ENCODE measurements around the gene KCNJ15.

KCNJ15 gene

DNA sequence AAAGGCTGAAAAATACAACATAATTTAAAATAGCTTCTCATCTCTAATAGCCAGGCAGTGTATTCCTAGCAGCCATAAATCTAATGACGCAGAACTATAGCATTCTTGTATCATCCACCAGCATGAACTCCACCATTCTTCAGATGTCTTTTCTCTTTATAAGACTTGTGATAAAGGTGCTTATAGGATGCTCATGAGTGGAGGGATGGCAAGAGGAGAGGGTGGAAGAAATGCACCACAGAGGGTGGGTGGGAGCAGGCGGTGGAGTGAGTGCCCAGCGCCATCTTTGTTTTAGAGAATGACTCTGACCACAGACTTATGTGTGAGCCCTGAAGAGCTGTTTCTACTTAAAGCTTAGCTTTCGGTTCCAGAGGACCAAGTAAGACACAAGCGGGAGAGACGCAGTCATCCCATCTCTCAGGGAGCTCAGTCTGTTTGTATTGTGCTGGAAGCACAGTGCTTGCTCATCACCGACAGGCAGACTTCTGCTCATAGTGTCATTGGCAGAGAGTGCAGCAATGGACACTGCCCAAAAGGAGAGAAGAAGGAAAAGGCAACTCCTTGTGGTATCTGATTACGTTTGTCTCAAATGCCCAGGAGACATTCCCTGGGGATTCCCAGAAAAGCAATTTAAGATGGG is 65.6 kb downstream of the KCNJ15 start:
- DNase-seq (ENCODE audit: insufficient read length, low spot score) (no peak), FAIRE-seq (no peak)

DNA sequence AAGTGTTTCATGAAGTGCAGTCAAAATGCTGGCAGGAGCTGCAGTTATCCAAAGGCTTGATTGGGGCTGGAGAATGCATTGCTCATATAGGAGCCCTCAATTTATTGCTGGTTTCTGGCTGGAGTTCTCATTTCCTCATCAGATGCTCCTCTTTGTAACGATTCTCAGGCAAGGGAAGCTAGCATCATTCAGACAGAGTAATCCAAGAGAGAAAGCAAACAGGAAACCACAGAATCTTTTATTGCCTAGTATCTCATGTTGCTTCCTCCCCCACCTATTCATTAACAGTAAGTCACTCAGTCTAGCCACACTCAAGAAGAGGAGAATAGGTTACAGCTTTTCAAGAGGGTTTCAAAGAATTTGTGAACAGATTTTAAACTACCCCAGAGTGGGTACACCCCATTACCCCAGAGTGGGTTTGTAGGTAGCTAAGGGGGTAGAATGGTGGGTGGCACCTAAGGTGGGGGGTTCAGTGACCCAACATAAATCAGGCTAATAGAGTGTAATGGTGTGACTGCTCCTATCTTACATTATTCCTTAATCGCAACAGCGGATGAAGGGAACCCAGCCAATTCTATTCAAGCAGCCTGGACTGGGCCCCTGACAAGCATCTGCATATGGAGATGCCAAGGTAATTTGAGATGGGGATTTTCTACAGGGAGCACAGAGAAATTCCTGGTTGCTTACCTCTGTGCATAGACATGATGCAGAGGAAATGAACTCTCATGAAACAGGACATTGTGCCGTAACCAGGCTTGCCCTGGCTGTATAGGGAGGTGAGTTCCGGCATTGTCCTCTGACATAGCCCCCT is 67.1 kb downstream of the KCNJ15 start:
- FAIRE-seq = no peak

DNA sequence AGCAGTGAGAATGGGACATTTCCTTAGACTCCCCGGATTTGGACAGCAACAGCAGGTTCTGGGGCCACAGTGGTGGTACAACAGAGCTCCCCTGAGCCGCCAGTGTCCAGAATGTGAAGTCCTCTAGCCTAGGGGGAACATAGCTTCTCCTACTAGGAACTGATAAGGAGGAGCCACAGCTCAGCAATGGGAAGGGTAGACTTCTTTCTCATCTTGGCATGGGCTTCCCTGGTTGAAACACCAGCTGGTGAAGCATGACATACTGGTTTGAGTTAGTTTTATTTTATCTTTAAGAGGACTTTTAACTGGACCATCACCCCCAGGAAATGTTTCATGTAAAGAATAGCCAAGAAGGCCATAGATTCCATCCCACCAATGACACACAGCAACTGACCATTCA is 68.4 kb downstream of the KCNJ15 start:
- FAIRE-seq (no peak), DNase-seq (ENCODE audit: insufficient read length, low spot score) (no peak)

More for the DNA sequence above, 67.1 kb downstream of the KCNJ15 start:
- peak; percentile 48 for DNase-seq (ENCODE audit: insufficient read length, low spot score)

DNA sequence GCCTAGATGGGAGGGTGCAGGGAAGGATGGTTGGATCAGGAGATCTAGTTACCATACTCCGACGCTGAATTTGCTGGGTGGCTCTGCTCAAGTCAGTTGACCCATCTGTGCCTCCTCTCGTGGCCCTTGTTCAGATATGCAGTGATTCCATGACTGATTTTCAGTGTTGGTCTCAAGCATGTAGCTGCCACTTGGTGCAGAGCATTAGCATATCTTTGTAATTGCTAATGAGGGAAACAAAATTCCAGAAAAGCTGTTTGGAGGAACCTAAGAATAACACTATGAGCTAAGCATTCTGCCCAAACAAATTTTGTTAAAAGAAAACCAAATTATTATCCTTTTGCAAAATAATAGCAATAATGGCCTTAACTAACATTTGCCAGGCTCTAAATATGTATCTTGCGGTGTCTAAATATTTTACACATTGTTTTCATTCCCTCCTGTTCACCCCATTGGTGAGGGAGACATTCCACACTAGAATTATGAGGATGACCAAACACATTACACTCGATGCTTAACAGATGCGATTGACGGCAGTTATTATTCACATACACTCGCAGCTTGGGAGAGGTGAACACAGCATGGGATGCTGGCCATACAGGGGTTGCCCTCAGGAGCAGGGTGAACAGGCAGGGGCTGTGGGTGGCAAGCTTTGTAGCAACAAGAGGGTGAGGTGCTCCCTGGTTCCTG is 69.1 kb downstream of the KCNJ15 start:
- FAIRE-seq (no peak), DNase-seq (ENCODE audit: insufficient read length, low spot score) (no peak)

DNA sequence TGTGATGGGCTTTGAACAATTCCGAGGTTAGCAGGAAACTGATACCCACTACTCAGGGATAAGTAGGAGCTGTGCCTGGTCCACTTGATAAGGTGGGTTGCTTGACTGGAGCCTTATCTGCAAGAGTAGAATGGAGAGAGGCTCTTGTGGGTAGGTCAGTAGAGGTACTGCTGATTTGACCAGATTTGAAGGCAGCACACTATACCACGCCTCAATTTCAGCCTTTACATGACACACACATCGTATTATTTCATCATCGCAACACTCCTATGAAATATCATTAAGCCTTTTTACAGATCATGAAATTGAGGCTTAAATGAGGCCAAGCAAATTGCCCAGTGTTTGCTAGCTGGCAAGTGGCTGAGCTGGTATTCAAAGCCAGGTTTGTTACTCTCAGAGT is 69.6 kb downstream of the KCNJ15 start:
- DNase-seq (ENCODE audit: insufficient read length, low spot score) (no peak), FAIRE-seq (no peak)

DNA sequence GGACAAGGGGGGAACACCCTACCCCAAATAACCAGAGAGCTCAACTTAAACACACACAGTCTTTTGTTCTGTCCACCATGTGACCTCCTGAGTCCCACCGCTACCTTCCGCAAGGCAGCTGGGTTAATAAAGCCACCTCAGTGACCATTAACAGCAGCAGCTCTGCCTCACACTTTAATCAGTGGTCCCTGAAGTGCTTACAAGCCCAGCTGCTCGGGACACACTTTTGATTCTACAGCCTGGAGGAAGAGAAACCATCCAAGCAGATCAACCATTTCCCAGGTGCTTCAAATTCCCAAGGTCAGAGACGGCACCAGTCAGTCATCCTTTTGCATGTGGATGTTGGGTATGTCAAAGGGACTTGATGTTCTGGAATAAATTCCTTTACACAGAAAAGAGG is 70.1 kb downstream of the KCNJ15 start:
- FAIRE-seq = no peak
- no peak for DNase-seq (ENCODE audit: insufficient read length, low spot score)

DNA sequence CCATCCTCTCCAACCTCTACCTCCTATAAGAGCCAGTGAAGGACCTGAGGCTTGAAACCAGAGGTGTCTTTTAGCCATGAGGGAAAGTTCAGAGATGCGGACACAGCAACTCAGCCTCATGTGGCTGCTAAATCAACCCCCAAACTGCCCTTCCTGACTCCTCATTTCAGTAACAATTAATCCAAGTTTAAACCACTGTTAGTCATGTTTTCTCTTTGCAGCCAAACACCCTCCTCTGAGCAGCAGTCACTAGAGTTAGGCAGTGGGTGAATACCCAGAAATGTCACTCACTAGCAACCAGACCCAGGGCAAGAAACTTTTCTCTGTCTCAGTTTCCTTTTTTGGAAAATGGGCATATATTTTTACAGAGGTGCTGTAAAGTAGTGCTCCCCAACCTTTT is 71.2 kb downstream of the KCNJ15 start:
- DNase-seq (ENCODE audit: insufficient read length, low spot score) = no peak
- FAIRE-seq = no peak

DNA sequence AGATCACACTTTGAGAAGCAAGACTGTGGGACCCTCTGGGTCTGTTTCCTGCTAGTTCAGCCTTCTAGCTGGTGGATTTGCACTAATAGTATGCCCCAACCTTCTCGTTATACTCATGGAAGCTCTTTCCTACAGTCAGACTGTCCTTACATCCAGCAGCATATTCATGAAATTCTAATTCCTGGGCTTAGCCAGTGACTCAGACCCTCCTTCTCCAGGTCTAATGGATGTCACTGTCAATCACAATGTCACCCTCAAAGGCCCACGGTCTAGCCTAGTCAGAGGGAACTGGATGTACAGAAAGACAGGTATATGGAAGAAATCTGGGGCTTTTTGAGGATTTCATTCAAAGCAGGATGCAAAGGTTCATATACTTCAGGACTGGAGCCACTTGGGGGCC is 72.4 kb downstream of the KCNJ15 start:
- FAIRE-seq (no peak), DNase-seq (ENCODE audit: insufficient read length, low spot score) (no peak)

DNA sequence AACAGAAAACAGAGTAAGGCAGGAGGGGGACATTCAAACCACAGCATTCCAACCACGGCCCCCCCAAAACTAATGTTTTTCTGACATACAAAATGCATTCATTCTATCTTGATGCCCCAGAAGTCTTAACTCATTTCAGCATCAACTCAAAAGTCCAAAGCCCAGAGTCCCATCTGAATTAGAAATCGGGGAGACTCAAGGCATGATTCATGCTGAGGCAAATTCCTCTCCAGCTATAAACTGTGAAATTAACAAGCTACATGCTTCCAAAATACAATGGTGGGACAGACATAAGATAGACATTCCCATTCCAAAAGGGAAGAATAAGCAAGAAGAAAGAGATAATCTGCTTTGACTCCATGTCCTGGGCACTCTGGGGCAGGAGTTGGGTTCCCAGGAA is 73.9 kb downstream of the KCNJ15 start:
- no peak for FAIRE-seq
- DNase-seq (ENCODE audit: insufficient read length, low spot score) = no peak

DNA sequence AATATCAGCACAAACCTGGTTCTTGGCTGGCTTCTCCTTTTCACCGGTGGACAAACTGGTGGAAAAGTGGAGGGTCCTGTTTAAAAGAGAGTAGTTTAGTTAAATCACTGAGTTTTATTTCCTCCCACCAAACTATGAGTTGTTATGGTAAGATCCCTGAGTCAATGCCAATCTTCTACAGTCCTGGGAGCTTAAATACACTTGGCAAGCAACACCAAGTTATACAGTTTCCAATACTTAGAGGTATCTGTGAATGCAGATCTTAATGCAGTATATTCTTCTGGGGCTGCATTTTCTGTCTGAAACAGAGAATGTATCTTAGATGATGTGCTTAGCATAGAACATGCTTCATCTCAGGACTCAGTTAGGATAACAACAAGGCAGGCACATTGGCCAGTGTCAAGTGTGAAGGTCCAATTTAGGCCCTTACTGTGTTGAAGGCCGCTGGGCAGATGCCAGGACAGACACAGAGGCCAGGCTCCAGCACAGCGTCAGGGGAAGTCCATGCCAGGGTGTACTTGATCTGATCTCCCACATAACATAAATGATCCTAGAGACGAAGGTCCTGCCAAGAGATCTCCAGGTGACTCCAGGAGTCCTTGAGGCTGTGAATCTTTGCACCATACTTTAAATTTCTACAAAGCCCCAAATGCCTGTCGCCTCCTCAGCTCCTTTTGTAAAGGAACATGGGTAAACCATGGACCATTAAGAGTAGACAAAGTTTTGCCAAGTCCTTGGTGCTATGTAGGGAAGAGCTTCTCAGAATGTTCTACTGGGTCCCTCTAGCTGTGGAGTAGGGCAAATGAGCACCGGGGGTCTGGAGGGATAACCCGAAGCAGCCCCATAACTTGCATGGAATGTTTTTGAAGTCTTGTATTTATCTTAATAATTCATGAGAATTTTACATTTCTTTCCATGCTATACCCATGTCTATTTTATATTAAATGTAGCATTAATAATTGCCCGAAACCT is 76.8 kb downstream of the KCNJ15 start:
- FAIRE-seq (no peak), DNase-seq (ENCODE audit: insufficient read length, low spot score) (peak; percentile 22)

DNA sequence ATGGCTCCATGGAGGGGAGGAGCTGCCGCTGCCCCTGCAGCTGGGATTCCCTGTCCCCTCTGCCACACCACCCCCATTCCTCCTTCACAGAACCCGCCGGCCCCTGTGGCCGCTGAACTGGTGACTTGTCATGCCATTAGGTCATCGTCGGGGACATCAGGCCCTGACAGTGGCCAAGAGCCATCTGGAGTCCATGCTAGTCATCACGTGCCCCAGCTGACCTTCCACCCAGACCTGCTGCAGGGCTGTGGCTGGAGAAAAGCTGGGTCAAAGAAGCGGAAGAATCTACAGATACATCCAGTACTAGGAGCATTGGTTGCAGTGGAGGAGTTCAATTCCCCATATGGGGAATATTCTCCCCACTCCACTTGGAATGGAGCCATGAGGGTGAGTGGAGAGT is 78.1 kb downstream of the KCNJ15 start:
- DNase-seq (ENCODE audit: insufficient read length, low spot score) = no peak
- no peak for FAIRE-seq

DNA sequence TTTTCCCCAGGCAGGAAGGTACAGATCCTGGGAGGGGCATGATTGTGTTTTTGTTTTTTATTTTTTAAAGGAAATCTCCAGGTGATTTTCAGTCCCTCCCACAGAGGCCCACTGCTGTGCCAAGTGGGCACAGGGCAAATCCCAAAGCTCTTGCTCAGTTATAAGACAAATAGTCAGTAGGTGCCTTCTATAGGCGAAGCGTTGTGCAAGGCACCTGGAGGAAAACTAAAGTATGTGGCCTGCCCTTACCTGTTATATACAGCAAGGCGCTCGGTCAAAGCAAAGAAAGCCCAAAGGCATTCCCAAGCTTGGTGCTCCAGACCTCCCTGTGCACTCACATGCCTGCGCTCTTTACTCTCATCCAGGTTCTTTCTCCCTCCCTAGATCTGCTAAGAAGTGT is 81.0 kb downstream of the KCNJ15 start:
- FAIRE-seq = no peak
- DNase-seq (ENCODE audit: insufficient read length, low spot score) = no peak

DNA sequence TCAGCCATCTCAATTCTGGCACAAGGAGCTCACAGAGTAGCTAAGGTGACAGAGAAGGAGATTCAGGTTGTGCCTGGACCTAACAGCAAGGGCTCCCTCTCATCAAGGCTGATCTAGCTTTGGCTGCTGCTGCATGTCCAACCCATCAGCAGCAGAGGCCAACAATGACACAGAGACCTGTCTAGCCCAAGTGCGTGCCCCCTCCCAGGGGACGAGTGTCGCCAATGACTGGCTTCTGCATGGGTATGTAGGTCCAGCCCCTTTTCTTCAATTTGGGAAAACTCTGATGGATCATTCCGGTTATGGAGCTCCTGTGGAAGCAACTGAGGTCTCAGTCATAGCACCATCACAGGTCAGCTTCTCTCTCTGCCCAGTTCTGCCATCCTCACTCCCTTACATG is 83.3 kb downstream of the KCNJ15 start:
- no peak for FAIRE-seq
- DNase-seq (ENCODE audit: insufficient read length, low spot score) = no peak

DNA sequence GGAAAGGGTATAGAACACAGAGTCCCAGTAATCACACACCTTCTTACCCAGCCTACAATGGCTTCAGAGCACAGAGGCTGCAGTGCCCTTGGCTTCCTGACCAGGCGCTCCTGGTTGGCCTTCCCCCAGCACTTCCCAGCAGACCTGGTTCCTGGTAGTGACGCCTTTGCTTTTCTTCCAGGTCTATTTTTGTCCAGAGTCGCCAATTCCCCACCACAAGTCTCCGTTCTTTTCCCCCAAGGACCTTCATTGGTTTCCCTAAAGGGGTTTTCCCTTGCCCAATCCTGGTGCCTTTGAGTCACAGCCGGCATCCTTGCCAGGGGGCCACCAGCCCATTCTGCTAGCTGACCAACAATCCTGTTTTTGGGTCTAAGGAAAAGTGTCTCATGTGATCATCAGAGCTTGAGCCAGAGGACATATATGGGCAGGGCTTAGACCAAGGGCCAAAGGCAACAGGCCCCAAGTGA is 84.8 kb downstream of the KCNJ15 start:
- FAIRE-seq = no peak

DNA sequence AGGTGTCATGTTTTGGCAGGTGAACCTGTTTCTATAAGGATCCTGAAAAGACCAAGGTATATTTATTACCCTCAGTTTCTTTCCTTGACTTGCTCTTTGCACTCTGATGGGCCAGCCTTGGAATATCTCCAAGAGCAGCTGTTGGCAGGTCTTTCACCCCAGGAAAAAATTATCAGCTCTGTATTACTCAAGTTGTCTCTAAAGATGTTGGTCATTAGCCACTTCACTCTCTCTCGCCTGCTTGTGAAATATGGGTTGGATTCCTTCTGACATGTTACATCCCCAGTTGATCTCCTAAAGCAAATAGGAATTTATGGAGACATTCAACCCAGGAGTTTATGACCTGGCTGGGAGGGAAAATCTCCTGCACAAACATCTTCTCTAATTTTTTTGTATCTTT is 85.9 kb downstream of the KCNJ15 start:
- FAIRE-seq (no peak), DNase-seq (ENCODE audit: insufficient read length, low spot score) (no peak)

More for the DNA sequence above, 84.8 kb downstream of the KCNJ15 start:
- no peak for DNase-seq (ENCODE audit: insufficient read length, low spot score)

DNA sequence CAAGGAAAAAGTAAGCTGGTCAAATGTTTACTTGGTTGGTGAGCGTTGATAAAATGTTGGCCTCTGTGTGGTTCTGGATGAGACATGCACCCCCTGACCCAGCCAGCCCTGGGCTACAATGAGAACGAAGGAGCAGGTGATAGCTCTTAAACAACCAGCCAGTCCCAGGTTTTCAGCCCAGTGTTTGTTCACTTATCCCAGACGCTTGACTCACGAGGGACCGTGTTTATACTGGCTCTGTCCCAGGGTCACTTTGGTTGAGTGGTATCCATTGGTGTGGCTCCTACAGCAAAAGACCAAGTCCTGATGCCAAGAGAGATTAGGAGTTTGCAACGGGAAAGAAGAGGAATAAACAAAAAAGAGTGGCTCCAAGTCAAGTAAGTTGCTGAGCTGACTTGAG is 86.9 kb downstream of the KCNJ15 start:
- FAIRE-seq (no peak), DNase-seq (ENCODE audit: insufficient read length, low spot score) (no peak)

DNA sequence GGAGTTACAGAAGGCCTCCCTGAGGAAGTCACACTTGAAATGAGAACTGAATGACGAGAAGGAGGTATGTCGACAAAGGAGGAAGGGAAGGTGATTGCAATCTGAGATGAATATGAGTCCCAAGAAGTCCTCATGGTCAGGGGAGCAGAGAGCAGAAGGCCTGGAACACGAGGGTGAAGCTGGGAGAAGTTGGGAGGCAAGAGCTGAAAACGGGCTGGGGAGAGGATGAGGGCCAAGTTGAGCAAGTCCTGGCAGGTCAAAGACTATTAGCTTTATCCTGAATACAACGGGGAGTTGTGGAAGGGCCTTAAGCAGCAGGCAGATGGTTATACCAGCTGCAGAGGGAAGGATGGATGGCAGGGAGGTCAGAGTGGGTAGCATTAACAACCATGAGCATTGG is 89.5 kb downstream of the KCNJ15 start:
- FAIRE-seq = no peak
- no peak for DNase-seq (ENCODE audit: insufficient read length, low spot score)

DNA sequence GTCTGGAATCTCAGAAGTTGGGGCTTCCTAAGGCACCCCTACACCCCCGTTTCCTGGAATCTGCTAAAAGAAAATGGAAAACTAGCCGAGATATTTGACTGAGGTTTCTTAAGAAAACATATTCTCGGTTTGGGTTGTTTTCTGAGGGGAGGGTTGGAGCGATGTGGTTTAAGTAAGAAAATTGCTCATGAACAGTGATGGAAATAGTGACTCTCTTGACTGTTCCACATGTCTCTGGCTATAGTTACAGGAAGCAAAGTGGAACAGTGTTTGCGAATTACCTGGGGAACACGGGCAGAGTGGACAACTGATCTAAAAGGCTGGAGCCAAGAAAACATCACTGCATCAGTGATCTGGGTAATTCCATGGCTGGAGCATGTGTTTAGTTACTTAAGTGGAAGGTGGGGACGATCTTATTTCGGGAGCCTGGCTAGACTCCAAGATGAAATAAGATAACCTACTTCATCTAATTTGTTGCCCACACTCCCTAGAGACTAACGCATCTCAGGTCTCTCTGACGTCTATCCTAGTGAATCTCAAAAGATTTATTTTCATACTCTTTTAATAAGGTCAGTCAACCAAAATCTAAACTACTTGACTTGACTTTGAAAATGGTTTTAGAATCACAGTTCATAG is 92.4 kb downstream of the KCNJ15 start:
- FAIRE-seq = no peak
- DNase-seq (ENCODE audit: insufficient read length, low spot score) = no peak

DNA sequence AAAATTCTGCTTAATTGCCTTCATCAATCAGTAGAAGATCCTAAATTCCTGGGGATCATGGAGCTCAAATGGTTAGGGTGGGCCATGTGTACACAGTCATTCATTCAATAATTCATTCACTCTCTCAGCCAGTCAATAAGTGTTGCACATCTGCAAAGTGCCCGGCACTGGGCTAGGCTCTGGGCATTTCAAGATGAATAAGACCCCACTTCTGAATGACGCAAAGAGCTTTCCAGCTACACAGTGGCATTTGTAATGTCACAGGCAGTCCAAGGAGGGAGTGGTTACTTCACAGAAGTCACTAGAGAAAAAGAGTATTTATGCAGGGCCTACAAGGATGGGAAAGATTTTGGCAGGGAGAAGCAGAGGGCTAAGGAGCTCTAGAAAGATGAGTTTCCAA is 93.2 kb downstream of the KCNJ15 start:
- DNase-seq (ENCODE audit: insufficient read length, low spot score) (no peak), FAIRE-seq (no peak)

DNA sequence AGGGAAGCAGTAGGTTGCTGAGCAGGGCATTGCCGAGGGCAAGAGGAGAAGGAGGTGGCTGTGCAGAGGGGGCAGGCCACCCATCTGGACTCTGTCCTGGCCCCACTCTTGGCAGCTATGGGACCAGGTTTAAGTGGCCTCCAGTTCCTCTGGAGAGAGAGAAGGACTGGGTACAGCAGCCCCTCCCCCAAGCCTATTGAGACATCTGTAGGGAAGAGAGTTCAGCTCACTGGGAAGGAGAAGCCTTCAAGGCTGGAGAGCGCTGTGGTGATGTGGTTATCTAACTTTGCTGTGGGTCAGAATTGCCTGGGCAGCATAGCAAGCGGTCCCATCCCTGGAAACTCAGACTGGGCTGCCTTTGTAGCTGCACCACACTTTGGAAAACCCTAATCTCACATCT is 93.9 kb downstream of the KCNJ15 start:
- DNase-seq (ENCODE audit: insufficient read length, low spot score) = no peak
- no peak for FAIRE-seq
